GM19099 (cell line): ENCODE results near the gene CPNE5.

Experiments used
- POLR2A ChIP-seq: IDR thresholded peaks from 3 replicates; pipeline ENCODE4 v1.6.1; 2011; ENCODE audit warnings: low read depth; ENCODE audit not compliant: insufficient read length; ENCODE audit errors: extremely low read depth

CPNE5 gene

DNA sequence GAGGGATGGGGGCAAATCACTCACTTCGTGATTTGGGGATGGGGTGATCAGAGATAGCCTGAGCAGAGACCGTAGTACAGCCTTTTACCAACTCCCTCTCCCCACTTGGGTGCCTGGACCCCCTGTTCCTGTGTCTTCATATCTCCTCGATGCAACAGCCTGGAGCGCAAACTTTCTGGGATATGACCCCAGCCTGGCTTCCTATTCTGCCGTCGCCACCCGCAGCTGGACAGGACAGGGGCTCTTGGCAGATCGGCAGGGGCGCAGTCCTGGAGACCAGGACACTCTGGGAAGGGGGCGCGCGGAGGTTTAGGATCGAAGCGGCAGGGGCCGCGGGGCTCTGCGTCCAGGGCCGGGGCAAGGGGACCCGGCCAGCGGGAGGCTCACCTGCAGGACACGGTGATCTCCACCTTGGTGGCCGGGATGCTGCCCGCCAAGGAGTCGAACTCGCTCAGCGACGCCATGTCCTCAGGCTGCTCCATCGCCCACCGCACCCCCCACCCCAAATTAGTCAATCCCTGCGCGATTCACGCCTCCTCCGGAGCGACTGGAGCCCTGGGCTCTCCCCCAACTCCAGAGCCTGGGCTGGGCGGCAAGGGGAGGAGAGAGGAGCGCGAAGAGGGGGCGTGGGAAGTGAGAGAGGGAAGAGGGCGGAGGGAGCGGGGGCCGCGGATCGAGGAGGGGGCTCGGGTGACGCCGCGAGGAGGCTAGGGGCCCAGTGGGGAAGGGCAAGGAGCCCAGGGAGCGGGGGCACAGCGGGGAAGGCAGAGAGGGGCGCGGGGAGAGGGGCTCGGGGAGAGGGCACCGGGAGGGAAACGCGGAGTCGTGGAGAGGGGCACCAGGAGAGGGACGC, at the start of gene CPNE5:
Gene CPNE5 (minus strand): TSS at position 549 of the 853 bp plus-strand sequence. CDS start 67 bp downstream, at position 482.
- no peak for TF ChIP-seq POLR2A

DNA sequence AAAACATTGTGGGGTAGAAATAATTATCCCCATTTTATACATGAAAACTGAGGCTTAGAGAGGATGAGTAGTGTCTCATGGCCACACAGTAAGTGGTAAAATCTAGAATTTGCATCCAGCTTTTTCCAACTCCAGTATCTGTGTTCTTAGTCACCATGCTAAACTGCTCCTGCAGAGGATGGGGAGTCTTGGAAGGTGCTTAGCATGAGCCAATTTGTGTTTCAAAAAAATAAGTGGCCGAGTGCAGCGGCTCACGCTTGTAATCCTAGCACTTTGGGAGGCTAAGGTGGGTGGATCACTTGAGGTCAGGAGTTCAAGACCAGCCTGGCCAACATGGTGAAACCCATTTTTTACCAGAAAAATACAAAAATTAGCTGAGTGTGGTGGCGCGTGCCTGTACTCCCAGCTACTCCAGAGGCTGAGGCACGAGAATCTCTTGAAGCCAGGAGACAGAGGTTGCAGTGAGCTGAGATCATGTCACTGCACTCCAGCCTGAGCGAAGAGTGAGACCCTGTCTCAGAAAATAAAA, 48.9 kb upstream of the CPNE5 start:
- no peak for TF ChIP-seq POLR2A

DNA sequence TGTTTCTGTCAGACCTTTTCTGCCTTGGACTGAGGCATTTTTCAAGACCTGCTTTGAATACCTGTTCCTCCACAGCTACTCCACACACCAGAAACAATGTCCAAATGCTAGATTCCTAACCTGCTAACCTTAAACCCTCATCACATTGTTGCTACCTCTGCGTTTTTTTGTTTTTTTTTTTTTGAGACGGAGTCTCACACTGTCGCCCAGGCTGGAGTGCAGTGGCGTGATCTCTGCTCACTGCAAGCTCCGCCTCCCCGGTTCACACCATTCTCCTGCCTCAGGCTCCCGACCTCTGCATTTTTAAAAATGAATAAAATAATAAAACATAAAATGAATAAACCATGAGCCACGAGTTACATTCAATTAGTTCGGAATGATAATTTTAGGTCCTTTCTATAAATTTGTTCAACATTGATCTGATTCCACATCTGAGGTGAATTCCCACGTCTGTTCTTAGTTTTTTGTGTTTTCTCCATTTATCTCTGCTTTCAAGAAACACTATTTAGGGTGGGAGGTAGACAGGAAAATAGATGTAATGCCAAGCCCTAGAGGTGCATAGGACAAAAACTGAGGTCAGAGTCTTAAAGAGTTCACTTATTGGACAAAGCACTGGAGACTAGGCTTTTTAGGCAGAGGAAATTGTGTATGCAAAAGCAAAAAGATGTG, 47.8 kb upstream of the CPNE5 start:
- no peak for TF ChIP-seq POLR2A

DNA sequence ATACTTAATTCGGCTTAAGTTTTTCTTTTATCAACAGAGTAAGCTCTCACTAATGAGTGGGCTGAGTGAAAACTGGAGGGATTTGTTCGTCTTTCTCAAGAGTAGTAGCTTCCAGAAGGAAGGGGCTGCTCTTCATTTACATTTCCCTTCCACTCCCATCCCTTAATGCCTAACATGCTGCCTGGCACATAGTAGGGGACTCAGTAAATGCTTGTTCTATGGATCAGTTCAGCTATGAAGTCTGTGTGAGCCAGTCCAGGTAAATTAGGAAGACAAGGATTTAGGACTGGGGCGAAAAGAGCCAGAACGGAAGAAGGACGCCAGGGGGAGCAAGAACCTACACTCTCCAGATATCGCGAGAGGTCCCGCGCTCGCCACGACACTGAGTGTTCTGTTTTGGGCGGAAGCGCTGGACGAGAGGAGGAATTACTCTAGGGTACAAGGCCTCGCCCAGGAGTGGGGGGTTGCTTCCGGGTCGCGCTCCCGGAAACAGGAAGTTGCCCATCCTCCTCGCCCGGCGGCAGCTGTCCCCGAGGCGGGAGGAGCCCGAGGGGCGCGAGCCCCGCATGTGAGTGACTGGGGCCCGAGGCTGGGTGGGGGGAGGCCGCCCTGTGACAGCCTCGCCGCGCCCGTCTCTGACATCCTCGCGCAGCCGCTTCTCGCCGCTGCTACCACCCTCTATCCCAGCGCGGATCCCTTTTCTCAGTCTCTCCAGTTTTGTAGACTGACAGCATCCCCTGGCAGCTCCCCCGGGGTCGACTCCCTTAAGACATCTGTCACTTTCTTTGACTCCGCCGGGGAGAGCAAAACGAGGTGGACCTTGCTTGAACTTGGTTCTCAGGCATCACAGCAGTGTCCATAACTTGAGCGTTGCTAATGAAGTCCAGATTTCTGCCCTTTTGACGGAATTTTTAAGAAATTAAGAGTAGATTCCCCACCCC, 46.5 kb upstream of the CPNE5 start, which contains the start of gene C6orf89:
Gene C6orf89 (plus strand): TSS at position 492 of the 941 bp plus-strand sequence. CDS start 13,493 bp downstream, outside the sequence.
- TF ChIP-seq POLR2A = peak; percentile 88

DNA sequence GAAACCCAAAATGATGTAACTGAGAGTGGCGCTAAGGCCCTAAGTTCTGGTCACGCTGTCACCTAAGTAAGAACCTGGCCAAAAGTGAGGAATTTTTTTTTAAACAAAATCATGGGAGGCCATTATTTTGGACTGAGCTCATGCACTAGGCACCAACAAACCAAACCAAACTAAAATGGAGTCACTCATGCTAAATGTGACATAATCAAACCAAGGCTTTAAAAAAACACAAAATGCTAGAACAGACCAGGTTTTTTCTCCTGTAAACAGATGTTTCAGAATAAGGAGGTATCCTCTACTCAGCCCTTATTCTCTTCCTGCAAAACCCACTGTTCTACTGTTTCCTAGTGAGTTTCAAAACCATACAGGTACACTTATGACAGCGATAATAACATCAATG, 45.4 kb upstream of the CPNE5 start:
- no peak for TF ChIP-seq POLR2A

DNA sequence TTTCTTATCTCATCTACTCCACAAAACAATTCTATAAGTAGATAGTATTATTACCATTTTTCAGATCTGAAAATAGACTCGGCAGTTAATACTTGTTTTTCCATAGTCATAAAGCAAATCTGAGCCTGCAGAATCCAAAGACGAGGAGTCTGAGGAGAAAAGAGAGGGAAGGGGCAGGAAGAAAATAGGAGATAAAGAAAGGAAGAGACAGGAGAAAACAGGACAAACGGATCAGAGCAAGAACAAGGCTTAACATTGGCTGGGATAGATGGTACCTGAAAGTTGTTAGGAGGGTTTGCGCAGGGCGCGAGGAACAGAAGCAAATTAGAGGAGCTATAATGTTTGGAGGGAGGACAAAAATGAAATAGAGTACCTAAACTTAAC, 36.0 kb upstream of the CPNE5 start:
- TF ChIP-seq POLR2A = no peak

DNA sequence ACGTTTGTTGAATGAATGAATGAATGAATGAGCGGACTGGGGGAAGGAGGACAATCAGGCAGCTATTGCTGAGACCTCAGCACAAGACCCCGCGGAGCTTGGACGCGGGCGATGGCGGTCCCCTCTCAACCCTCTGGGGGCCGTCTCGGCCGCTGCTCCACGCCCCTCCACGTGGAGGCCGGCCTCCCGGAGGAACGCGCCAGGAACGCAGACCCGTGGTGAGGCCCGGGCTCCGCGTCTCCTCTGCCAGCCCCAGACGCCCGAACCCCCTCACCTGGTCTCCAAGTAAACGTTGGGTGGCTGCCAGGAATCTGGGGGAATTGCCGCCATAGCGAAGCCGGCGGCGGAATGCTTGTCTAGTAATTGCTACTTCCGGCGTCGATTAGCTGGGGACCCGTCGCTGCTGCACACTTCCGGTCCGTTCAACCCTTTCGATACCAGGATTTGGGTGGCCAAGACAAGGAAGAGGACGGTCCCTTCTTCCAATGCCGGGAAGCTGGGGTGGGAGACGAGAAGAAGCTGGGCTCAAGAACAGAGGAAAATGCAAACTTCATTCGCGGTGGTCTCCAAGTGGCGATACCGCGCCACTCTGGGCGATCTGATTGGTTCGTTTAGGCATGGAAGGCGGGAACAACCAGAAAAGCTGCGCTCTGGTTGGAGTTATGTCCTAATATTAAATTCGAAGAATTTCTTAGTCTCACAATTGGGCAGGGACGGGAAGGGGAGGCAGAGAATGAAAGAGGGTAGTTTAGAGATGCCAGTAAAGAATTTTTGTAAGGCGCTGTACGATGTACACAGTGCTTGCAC, 35.4 kb upstream of the CPNE5 start, which contains the start of gene PPIL1:
Gene PPIL1 (minus strand): TSS at position 361 of the 807 bp plus-strand sequence. CDS start 31 bp downstream, at position 330.
- TF ChIP-seq POLR2A = peak; percentile 54

DNA sequence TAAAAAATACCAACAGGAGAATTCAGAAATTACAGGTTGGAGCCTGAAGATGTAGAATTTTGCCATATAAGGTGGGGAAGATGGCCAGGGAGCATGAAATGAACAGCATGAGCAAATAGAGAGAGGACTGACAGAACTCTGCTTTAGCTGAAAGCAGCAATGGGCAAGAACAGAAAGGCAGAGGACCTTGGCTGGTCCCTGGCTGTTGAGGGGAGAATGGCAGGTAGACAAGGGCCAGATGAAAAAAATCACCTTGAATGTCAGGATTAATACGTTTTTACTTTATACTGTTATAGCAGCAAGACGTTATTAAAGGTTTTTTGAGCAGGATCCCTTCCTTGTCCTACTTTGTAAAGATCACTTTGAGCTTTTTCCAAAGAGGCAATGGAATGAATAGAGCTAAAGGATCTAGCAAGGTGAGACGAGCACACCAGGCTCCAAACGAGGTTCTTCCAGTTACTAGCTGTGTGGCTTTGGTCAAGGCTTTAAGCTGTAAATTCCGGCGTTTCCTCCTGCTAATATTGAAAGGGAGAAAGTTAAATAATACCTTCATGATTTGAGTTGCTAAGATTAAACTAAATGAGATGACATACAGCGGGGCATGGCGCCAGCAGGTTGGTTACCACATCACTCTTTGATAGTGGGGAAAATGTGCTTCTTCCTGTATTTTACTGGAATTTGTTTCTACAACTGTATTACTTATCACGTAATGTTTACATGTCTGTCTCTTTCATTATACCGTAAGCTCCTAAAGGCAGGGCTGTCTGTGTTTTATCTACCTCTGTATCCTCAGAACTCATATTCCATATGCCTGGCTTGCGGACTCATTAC, 34.6 kb upstream of the CPNE5 start:
- no peak for TF ChIP-seq POLR2A

DNA sequence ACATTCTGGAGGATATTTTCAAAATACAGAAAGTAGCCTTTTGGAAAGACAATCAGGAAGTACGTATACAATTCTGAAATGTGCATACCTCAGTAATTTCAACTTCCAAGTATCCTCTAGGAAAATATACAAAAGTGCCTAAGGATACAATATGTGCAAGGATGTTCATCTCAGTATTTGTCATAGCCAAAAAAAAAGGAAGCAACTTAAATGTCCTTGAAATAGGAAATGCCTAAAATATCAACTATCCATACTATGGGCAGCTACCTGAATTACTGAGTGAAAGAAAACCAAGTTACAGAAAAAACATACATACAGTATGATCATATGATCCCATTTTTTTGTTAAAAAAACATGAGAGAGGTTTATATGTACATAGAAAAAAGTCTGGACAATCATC, 33.9 kb upstream of the CPNE5 start:
- no peak for TF ChIP-seq POLR2A

DNA sequence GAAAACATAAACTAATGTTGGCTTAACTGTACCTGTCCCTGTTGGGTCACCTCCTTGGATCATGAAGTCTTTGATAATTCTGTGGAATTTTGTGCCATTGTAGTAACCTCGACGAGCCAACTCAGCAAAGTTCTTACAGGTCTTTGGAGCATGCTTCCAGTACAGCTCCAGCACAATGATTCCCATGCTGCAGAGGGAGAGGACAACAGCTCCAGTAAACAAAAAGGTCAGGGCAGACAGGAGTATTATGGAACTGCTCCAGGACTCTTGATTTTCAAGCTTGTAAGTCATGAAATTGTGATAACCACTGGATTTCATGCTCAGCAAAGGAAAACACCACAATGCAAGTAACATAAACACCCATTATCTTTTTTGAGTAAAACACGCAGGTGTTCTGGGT, 32.4 kb upstream of the CPNE5 start:
- no peak for TF ChIP-seq POLR2A

DNA sequence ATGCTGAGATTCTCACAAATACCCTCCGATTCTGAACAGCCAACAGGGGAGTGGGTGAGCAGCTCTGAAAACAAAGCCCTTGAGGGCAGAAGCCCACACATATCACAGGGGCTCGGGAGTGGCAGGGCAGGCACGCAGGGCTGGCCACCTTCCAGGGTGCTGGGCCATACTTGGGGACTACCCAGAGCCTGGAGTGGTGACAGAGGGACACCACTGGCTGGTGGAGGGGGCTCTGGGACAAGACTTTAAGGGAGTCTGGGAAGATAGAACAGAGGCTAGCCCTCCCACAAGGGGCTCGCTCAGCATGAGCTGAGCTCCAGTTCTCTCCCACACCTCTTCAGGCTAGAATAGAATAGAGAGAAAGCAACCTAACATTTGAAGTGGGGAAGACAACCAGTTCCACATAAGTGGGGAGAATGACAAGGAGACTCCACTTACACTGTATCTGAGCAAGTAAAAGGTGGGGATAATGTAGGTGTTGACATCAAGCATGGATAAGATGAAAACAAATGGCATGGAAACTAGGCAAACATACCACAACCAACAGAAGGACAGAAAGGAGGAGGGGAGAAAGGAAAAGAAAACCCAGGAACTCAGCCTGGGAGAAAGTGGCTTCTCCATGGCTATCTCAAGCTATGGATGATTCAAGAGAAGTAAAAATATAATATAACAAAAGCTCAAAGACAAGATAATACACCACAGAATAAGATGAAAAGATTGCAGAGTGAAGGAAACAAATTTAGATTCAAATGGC, 28.4 kb upstream of the CPNE5 start:
- TF ChIP-seq POLR2A = no peak

DNA sequence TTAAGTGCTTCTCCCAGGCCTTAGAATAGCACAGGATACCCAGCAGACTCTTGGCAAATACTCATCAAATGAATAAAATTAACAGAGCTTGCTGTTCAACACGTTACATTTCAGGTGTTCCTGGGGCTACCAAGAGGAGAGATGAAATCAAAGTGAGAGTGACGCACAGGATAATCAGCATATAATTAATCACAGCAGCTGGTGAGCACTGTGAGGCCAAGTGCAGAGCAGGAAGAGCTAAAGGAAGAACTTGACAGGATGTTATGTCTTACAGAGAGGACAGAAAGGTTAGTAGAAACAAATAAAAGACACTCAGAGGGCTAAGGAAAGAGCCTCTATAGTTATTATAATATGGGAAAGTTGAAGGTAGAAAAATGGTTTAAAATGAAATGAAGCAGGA, 26.6 kb upstream of the CPNE5 start:
- no peak for TF ChIP-seq POLR2A

DNA sequence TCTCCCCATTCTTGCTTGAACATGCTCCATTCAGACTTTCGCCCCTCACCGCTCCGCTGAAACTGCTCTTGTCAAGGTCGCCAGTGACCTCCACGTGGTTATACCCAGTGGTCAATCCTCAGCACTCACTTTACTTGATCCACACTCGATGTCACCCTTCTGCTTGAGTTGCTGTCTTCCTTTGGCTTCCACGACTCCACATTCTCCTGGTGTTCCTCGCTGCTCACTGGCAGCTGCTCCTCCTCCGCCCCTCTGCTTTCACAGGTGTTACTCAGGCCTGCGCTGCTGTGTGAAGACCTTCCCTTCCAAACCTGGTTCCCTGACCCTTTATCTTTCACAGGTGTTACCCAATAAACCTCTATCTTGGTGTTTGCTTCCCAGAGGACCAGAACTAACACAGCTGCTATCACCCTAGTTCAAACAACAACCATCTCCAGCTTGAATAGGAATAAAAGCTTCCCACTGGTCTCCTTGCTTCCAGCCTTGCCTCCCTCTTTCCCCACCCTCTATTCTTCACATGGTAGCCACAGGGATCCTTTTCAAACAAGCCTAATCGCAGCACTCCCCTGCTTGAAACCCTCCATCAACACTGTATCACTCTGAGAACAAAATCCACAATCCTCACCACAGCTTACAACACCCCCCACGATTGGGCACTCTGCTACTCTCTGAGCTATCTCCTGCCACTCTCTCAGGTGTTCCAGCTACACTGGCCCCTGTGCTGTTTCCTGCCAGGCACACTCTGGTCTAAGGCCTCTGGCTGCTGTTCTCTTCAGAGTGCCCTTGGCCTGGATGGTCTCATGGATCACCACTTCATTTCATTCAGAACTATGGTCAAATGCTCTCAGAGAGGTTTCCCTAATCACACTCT, 24.7 kb upstream of the CPNE5 start:
- TF ChIP-seq POLR2A = no peak
